Ishikawa (cell line): ENCODE measurements around the gene DYNC1I1.

ENCODE experiments used
- CEBPB ChIP-seq: IDR thresholded peaks from 2 replicates; pipeline ENCODE4 v1.6.1; 2012
- EGR1 ChIP-seq: IDR thresholded peaks from 2 replicates; pipeline ENCODE4 v1.6.1; 2012
- FOXM1 ChIP-seq: IDR thresholded peaks from 2 replicates; pipeline ENCODE4 v1.6.1; 2012; ENCODE audit warnings: low read depth, borderline replicate concordance
- TCF12 ChIP-seq: IDR thresholded peaks from 2 replicates; pipeline ENCODE4 v1.6.1; 2012; ENCODE audit warnings: low read depth
- TF ChIP-seq, protein P1 (sequence below): IDR thresholded peaks from 2 replicates; pipeline ENCODE4 v1.6.1; 2012; ENCODE audit warnings: low read depth, mild to moderate bottlenecking

GRCh38 chr7:95950698-95951097, 178.3 kb downstream of the DYNC1I1 start:
- TF ChIP-seq EGR1 (no peak), TCF12 (no peak), CEBPB (no peak), FOXM1 (no peak)
- TF ChIP-seq, protein P1, sequence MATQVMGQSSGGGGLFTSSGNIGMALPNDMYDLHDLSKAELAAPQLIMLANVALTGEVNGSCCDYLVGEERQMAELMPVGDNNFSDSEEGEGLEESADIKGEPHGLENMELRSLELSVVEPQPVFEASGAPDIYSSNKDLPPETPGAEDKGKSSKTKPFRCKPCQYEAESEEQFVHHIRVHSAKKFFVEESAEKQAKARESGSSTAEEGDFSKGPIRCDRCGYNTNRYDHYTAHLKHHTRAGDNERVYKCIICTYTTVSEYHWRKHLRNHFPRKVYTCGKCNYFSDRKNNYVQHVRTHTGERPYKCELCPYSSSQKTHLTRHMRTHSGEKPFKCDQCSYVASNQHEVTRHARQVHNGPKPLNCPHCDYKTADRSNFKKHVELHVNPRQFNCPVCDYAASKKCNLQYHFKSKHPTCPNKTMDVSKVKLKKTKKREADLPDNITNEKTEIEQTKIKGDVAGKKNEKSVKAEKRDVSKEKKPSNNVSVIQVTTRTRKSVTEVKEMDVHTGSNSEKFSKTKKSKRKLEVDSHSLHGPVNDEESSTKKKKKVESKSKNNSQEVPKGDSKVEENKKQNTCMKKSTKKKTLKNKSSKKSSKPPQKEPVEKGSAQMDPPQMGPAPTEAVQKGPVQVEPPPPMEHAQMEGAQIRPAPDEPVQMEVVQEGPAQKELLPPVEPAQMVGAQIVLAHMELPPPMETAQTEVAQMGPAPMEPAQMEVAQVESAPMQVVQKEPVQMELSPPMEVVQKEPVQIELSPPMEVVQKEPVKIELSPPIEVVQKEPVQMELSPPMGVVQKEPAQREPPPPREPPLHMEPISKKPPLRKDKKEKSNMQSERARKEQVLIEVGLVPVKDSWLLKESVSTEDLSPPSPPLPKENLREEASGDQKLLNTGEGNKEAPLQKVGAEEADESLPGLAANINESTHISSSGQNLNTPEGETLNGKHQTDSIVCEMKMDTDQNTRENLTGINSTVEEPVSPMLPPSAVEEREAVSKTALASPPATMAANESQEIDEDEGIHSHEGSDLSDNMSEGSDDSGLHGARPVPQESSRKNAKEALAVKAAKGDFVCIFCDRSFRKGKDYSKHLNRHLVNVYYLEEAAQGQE: no peak
